Sigmoid colon (tissue), 3 donors: ENCODE measurements around the gene MAP1LC3B2.

Source experiments
- POLR2A ChIP-seq, 2 donors: fragments of 450-650 bp; IDR thresholded peaks; one replicate each; pipeline ENCODE4 v1.6.1; 2016; ENCODE audit warnings: antibody characterized with exemption in 2 of 2, mild to moderate bottlenecking in 2 of 2, moderate library complexity in 2 of 2
- TF ChIP-seq, protein P1 (sequence below), 4 experiments: fragments of 450-650 bp in 3 of 4; fragments of 200-600 bp in 1 of 4; IDR thresholded peaks; one replicate each; pipeline ENCODE4 v1.5.1; 2016 to 2019; ENCODE audit warnings: antibody characterized with exemption in 4 of 4, mild to moderate bottlenecking in 3 of 4, moderate library complexity in 2 of 4

DNA sequence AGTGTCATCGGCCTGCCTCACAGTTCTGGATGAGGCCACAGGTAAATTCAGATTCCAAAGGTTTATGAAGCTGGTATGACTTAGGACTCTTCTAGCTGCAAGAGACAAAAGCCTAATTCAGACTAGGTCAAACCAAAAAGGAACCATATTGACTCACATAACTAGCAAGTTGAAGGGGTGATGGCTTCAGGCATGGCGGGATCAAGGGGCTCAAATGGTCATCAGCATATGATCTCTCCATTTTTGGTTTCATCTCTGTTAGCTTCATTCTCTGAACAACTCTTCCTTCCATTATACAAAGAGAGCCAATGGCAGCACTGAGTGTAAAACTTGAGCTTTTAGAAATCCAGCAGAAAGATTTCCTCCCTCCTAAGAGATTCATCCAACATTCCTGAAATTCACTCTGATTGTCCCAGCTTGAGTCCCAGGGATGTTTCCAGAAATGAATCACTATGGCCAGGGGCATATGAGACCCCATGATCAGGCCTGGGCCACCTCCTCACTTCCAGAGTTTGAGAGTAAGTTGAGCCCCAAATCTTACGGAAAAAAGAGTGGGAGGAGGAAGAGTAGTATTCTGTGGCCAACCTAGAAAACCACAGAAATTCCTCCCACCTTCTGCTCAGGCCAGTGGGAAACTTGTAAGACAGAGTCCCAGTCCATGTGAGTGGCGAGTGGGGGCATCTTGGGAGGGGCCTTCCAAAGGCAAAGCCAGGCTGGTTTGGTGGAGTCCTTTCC lies 2.0 kb upstream of the MAP1LC3B2 start:
- TF ChIP-seq, protein P1, sequence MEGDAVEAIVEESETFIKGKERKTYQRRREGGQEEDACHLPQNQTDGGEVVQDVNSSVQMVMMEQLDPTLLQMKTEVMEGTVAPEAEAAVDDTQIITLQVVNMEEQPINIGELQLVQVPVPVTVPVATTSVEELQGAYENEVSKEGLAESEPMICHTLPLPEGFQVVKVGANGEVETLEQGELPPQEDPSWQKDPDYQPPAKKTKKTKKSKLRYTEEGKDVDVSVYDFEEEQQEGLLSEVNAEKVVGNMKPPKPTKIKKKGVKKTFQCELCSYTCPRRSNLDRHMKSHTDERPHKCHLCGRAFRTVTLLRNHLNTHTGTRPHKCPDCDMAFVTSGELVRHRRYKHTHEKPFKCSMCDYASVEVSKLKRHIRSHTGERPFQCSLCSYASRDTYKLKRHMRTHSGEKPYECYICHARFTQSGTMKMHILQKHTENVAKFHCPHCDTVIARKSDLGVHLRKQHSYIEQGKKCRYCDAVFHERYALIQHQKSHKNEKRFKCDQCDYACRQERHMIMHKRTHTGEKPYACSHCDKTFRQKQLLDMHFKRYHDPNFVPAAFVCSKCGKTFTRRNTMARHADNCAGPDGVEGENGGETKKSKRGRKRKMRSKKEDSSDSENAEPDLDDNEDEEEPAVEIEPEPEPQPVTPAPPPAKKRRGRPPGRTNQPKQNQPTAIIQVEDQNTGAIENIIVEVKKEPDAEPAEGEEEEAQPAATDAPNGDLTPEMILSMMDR (IDR thresholded peaks at IDR 0.05), result no peak
- TF ChIP-seq POLR2A (IDR thresholded peaks at IDR 0.05), result no peak
